ENCODE data around the gene PLAAT1.

- TF ChIP-seq CTCF (conservative IDR thresholded peaks at IDR 0.05) = peak; percentile 22
- TF ChIP-seq EZH2 (IDR thresholded peaks at IDR 0.05; ENCODE audit: low read depth) = no peak
Measured at GRCh38 chr3:193253986-193254660, 13.1 kb downstream of the PLAAT1 start.

Data from PC-9 (cell line).